ENCODE measurements around the gene ARHGAP18.

- no peak for TF ChIP-seq CTCF (conservative IDR thresholded peaks at IDR 0.05; ENCODE audit: low read depth in 2 of 2)
- no peak for TF ChIP-seq POLR2AphosphoS5 (IDR thresholded peaks at IDR 0.05; ENCODE audit: low read depth)
- TF ChIP-seq EZH2 (IDR thresholded peaks at IDR 0.05; ENCODE audit: low read depth, unreplicated experiment), result no peak
- TF ChIP-seq, protein P1, sequence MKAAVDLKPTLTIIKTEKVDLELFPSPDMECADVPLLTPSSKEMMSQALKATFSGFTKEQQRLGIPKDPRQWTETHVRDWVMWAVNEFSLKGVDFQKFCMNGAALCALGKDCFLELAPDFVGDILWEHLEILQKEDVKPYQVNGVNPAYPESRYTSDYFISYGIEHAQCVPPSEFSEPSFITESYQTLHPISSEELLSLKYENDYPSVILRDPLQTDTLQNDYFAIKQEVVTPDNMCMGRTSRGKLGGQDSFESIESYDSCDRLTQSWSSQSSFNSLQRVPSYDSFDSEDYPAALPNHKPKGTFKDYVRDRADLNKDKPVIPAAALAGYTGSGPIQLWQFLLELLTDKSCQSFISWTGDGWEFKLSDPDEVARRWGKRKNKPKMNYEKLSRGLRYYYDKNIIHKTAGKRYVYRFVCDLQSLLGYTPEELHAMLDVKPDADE (IDR thresholded peaks at IDR 0.05), result no peak
- TF ChIP-seq EZH2phosphoT487 (IDR thresholded peaks at IDR 0.05; ENCODE audit: unreplicated experiment), result no peak
- no peak for TF ChIP-seq JUNB (IDR thresholded peaks at IDR 0.05; ENCODE audit: unreplicated experiment)
- TF ChIP-seq CREB1 (CRISPR knock-in tag; IDR thresholded peaks at IDR 0.05; ENCODE audit: low read depth), result no peak
These were observed 34.1 kb downstream of the ARHGAP18 start for GRCh38 chr6:129675669-129676472.
